HuH-7.5 (cell line): ENCODE results near the gene TRIM27.
"Not testable (repeated sequence)": the region's sequence is repeated elsewhere in the genome, so short reads cannot be mapped to it uniquely, and the experiment has no call there.

Source experiments
- DNase-seq: peaks from one replicate; pipeline ENCODE4 v3.0.0; 2011; ENCODE audit warnings: low spot score

The TRIM27 gene, protein sequence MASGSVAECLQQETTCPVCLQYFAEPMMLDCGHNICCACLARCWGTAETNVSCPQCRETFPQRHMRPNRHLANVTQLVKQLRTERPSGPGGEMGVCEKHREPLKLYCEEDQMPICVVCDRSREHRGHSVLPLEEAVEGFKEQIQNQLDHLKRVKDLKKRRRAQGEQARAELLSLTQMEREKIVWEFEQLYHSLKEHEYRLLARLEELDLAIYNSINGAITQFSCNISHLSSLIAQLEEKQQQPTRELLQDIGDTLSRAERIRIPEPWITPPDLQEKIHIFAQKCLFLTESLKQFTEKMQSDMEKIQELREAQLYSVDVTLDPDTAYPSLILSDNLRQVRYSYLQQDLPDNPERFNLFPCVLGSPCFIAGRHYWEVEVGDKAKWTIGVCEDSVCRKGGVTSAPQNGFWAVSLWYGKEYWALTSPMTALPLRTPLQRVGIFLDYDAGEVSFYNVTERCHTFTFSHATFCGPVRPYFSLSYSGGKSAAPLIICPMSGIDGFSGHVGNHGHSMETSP

GRCh38 chr6:28923318-28924102 is at the start of gene TRIM27:
TSS of gene TRIM27 (minus strand) at chr6:28923985. CDS start at chr6:28923632, 353 bp downstream.
- peak; percentile 51 for DNase-seq

DNA sequence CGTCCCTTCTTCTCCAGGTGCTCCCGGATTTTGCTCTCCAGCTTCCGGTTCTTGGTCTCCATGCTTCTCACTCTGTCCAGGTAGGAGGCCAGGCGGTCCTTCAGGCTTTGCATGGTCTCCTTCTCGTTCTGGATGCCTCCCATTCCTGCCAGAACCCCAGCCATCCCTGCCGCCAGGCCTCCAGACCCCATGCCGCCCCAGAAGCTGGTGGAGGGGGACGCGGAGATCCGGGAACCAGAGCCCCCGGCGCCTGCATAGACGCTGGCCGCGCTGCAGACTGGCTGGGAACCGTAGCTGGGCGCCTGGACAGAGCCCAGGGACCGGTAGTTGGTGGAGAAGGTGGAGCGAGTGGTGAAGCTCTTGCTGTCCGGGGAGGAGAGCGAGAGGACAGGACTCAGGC is 46.3 kb upstream of the TRIM27 start:
- not testable (repeated sequence) for DNase-seq

DNA sequence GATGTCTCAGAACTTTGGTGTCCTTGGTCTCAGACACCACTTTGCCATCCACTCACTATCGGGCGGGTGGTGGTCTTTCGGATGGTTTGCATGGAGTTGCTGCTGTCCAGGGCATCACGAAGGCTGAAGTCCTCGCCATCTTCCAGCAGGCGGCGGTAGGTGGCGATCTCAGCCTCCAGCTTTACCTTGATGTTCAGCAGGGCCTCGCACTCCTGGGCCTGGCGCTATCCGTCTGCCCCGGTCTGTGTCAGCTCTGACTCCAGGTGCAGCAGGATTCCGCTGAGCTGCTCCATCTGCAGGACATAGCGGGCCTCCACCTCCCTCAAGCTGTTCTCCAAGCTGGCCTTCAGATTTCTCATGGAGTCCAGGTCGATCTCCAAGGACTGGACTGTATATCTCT is 45.3 kb upstream of the TRIM27 start:
- DNase-seq: no peak

- DNase-seq: no peak
Observed at GRCh38 chr6:28968476-28968875, 44.7 kb upstream of the TRIM27 start.

DNA sequence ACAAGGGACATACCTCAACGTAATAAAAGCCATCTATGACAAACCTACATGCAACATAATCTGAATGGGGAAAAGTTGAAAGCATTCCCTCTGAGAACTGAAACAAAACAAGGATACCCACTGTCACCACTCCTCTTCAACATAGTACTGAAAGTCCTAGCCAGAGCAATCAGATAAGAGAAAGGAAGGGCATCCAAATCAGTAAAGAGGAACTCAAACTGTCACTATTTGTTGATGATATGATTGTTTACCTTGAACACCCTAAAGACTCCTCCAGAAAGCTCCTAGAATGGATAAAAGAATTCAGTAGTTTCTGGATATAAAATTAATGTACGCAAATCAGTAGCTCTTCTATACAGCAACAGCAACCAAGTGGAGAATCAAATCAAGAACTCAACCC is 41.9 kb upstream of the TRIM27 start:
- no peak for DNase-seq

DNA sequence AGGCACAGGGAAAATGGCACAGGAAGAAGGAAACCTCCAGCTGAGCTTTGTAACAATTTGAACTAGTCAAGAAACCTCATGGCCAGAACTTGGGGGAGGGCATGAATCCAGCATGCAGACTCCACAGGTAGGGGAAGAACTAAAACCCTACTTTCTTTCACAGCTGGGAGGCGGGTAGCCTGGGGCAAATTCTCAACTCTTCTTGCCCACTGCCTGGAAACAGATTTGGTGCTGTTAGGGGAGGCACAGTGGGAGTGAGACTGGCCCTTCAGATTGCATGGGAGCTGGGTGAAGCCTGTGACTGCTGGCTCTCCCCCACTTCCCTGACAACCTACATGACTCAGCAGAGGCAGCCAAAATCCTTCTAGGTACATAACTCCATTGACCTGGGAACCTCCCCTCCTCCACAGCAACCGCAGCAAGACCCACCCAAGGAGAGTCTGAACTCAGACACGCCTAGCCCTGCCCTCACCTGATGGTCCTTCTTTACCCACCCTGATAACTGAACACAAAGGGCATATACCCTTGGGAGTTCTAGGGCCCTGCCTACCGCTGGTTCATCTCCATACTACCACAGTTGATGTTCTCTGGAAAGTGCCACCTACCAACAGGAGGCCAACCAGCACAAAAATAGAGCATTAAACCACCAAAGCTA is 37.2 kb upstream of the TRIM27 start:
- no peak for DNase-seq

DNA sequence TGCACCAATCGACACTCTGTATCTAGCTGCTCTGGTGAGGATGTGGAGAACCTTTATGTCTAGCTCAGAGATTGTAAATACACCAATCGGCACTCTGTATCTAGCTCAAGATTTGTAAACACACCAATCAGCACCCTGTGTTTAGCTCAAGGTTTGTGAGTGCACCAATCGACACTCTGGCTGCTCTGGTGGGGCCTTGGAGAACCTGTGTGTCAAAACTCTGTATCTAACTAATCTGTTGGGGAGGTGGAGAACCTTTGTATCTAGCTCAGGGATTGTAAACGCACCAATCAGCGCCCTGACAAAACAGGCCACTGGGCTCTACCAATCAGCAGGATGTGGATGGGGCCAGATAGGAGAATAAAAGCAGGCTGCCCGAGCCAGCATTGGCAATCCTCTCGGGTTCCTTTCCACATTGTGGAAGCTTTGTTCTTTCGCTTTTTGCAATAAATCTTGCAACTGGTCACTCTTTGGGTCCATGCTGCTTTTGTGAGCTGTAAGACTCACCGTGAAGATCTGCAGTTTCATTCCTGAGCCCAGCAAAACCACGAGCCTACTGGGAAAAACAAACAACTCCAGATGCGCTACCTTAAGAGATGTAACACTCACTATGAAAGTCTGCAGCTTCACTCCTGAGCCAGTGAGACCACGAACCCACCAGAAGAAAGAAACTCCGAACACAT is 34.9 kb upstream of the TRIM27 start:
- DNase-seq: not testable (repeated sequence)

DNA sequence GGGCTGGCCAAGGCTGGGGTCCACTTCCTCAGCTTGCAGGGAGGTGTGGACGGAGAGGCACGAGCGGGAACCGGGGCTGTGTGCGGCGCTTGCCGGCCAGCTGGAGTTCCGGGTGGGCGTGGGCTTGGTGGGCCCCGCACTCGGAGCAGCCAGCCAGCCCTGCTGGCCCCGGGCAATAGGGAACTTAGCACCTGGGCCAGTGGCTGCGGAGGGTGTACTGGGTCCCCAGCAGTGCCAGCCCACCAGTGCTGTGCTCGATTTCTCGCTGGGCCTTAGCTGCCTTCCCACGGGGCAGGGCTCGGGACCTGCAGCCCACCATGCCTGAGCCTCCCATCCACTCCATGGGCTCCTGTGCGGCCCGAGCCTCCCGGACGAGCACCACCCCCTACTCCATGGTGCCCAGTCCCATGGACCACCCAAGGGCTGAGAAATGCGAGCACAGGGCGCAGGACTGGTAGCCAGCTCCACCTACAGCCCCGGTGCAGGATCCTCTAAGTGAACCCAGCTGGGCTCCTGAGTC is 34.1 kb upstream of the TRIM27 start:
- DNase-seq: not testable (repeated sequence)

DNA sequence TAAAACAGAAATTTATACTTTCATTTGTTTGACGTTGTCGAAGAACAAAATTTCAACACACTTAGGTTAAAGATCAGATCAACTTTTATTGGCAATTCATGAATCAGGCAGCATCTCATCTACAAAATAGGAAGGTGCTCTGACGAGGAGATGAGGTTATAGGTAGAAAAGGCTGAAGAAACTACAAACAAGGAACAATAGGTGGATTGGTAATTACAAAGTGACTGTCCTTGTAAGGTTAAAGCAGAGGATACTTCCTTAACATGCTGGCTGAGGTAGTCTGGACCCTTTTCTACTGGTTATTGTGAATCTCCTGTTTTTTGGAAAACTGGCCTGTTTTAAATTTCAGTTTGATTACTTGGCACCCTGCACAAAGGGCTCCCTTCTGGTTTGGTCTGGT is 32.5 kb upstream of the TRIM27 start:
- DNase-seq: no peak

GRCh38 chr6:28953585-28954258 is 29.9 kb upstream of the TRIM27 start:
- no peak for DNase-seq

GRCh38 chr6:28953039-28953584 is 29.3 kb upstream of the TRIM27 start:
- DNase-seq: peak; percentile 64

GRCh38 chr6:28949656-28950195 is 25.9 kb upstream of the TRIM27 start:
- not testable (repeated sequence) for DNase-seq

GRCh38 chr6:28948782-28949486 is 25.1 kb upstream of the TRIM27 start:
- DNase-seq: no peak

GRCh38 chr6:28947831-28948270 is 24.1 kb upstream of the TRIM27 start:
- no peak for DNase-seq

DNA sequence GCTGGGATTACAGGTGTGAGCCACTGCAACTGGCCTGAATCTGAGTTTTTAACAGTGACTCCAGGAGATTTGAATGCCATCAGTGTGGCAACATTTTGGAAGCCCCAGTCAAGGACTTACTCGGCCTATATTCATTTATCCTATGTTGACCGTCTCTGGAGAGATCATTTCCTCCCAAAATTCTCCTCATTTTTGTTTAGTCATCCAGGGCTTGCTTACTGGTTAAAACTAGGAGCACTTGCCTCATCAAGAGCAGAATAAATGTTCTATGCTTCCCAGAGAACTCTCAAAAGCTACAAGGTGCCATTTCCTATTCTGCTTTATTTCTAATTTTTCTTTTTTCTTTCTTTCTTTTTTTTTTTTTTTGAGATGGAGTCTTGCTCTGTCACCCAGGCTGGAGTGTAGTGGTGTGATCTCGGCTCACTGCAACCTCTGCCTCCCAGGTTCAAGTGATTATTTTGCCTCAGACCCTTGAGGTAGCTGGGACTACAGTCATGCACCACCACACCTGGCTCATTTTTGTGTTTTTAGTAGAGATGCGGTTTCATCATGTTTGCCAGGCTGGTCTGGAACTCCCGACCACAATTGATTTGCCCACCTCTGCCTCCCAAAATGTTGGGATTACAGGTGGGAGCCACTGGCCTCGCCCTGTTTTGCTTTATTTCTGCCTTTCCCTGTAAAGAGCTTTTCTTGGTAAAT is 23.4 kb upstream of the TRIM27 start:
- DNase-seq: no peak

GRCh38 chr6:28945349-28945748 is 21.6 kb upstream of the TRIM27 start:
- DNase-seq: no peak

GRCh38 chr6:28944412-28944865 is 20.7 kb upstream of the TRIM27 start:
- DNase-seq: no peak

GRCh38 chr6:28943557-28944411 is 20.0 kb upstream of the TRIM27 start:
- no peak for DNase-seq
